GM23248 (cell line): ENCODE measurements around the gene FSCN2.
"Not testable (repeated sequence)": the region's sequence is repeated elsewhere in the genome, so short reads cannot be mapped to it uniquely, and the experiment has no call there.

Experiments used
- EZH2 ChIP-seq: fragments of 200-600 bp; sonication (generic); IDR thresholded peaks from 2 replicates; pipeline ENCODE4 v1.6.1; 2018; ENCODE audit warnings: antibody characterized with exemption, mild to moderate bottlenecking; ENCODE audit not compliant: insufficient read depth, poor library complexity, severe bottlenecking
- EZH2phosphoT487 ChIP-seq: fragments of 200-600 bp; sonication (generic); IDR thresholded peaks from 2 replicates; pipeline ENCODE4 v1.6.1; 2018; ENCODE audit warnings: antibody characterized with exemption, moderate library complexity, mild to moderate bottlenecking, low read depth; ENCODE audit not compliant: insufficient read depth

DNA sequence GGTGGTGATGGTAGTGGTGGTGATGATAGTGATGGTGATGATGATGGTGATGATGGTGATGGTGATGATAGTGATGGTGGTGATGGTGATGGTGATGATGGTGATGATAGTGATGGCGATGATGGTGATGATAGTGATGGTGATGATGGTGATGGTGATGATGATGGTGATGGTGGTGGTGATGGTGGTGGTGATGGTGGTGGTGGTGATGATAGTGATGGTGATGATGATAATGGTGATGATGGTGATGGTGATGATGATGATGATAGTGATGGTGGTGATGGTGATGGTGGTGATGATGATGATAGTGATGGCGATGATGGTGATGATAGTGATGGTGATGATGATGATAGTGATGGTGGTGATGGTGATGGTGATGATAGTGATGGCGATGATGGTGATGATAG lies 3.8 kb downstream of the FSCN2 start:
- TF ChIP-seq EZH2, EZH2phosphoT487: not testable (repeated sequence)
